MM.1S (cell line): ENCODE data around the gene DCDC2.

Source experiments
- CTCF ChIP-seq: fragments of 300-600 bp; sonication (generic); IDR thresholded peaks from 2 replicates; pipeline ENCODE4 v1.5.1; 2016; ENCODE audit warnings: antibody characterized with exemption, low read length, mixed read lengths
- EZH2 ChIP-seq: fragments of 300-600 bp; sonication (generic); optimal IDR thresholded peaks from 2 replicates; pipeline ENCODE3; 2017; ENCODE audit warnings: low read depth, mild to moderate bottlenecking, antibody characterized with exemption, low read length, mixed read lengths
- EZH2phosphoT487 ChIP-seq: fragments of 300-600 bp; sonication (generic); IDR thresholded peaks from 2 replicates; pipeline ENCODE4 v1.6.1; 2018; ENCODE audit warnings: antibody characterized with exemption, low read length

GRCh38 chr6:24330137-24330732, 27.6 kb downstream of the DCDC2 start:
- no peak for TF ChIP-seq EZH2
- no peak for TF ChIP-seq CTCF
- no peak for TF ChIP-seq EZH2phosphoT487
